Sigmoid colon (tissue), 7 donors: ENCODE data around the gene GPAT2. TPM values are rescaled to one million over a fixed set of nuclear protein-coding genes. Genes with fewer than 3 reads are reported as not detected.
"Not testable (repeated sequence)": the region's sequence is repeated elsewhere in the genome, so short reads cannot be mapped to it uniquely, and the experiment has no call there.

Experiments
- DNase-seq: peaks from one replicate; pipeline ENCODE4 v3.0.0-alpha.2; 2019
- H3K27ac ChIP-seq, 4 donors: fragments of 200-600 bp; sonication (generic); one replicate each; pipeline ENCODE4 v1.5.1; 2016 to 2019; ENCODE audit warnings: mild to moderate bottlenecking in 1 of 4
- H3K27me3 ChIP-seq, 3 donors: fragments of 200-600 bp; sonication (generic); one replicate each; pipeline ENCODE4 v1.5.1; 2019; ENCODE audit warnings: mild to moderate bottlenecking in 1 of 3
- H3K36me3 ChIP-seq, 4 donors: fragments of 200-600 bp; sonication (generic); one replicate each; pipeline ENCODE4 v1.5.1; 2016 to 2019
- H3K4me1 ChIP-seq, 4 donors: fragments of 200-600 bp; sonication (generic); one replicate each; pipeline ENCODE4 v1.5.1; 2017 to 2019
- H3K4me3 ChIP-seq, 4 donors: fragments of 200-600 bp; sonication (generic); one replicate each; pipeline ENCODE4 v1.5.1; 2017 to 2019; ENCODE audit warnings: mild to moderate bottlenecking in 2 of 4, moderate library complexity in 1 of 4
- H3K9me3 ChIP-seq, 4 donors: fragments of 200-600 bp in 3 of 4; sonication (generic) in 3 of 4; one replicate each; pipeline versions ENCODE4 v1.5.1 to v1.6.1; 2013 to 2019
- CTCF ChIP-seq, 4 experiments: fragments of 450-650 bp in 3 of 4; fragments of 200-600 bp in 1 of 4; IDR thresholded peaks; one replicate each; pipeline ENCODE4 v1.5.1; 2016 to 2019; ENCODE audit warnings: antibody characterized with exemption in 4 of 4, mild to moderate bottlenecking in 3 of 4, moderate library complexity in 2 of 4
- EP300 ChIP-seq, 4 donors: sonication (generic); formaldehyde crosslinking; IDR thresholded peaks; one replicate each; pipeline ENCODE4 v1.6.1; 2017; ENCODE audit warnings: antibody characterized with exemption in 4 of 4
- POLR2A ChIP-seq, 2 donors: fragments of 450-650 bp; IDR thresholded peaks; one replicate each; pipeline ENCODE4 v1.6.1; 2016; ENCODE audit warnings: antibody characterized with exemption in 2 of 2, mild to moderate bottlenecking in 2 of 2, moderate library complexity in 2 of 2
- POLR2AphosphoS5 ChIP-seq, 4 donors: sonication (generic); formaldehyde crosslinking; IDR thresholded peaks; one replicate each; pipeline ENCODE4 v1.6.1; 2017; ENCODE audit warnings: antibody characterized with exemption in 4 of 4
- WGBS, 2 donors: extraction: QIAGEN DNeasy Blood & Tissue Kit; methylation state at CpG; one replicate each; pipeline ENCODE4 v1.1.7; 2013; 5-methylcytosine and 5-hydroxymethylcytosine counted together
- intact Hi-C: fragments of 100-400 bp; cut with DNase I; formaldehyde crosslinking; loops from one replicate; pipeline ENCODE4 v1.15.1; 2023
- polyA plus RNA-seq, 3 donors: library from polyadenylated mRNA; stranded (reverse); fragments of 200-250 nt; gene quantifications; one replicate each; pipeline ENCODE4 v1.2.3, GENCODE V29; 2013
- total RNA-seq, 4 donors: library from RNA; depleted of rRNA; stranded (reverse); fragments of >200 nt; gene quantifications; one replicate each; pipeline ENCODE4 v1.1.0, GENCODE V29; 2016
- donor health status: healthy with polysubstance abuse.
- donor health status: Bipolar disorder and iron deficiency.
- donor health status: healthy.

GPAT2 gene
- total RNA-seq (1 to 10 TPM in 3 of 4 donors, under 1 TPM in 1; 0.33 to 4.9 (median 3.1) TPM), polyA plus RNA-seq (1 to 10 TPM in 1 of 3 donors, under 1 TPM in 2; 0.23 to 5.1 (median 0.60) TPM)

GRCh38 chr2:96034792-96035191 lies at the start of gene GPAT2:
GPAT2 (minus strand) TSS chr2:96034916; CDS start chr2:96032359, 2,557 bp downstream.
- DNase-seq, H3K9me3 ChIP-seq, H3K4me1 ChIP-seq, intact Hi-C loops, H3K4me3 ChIP-seq, H3K27ac ChIP-seq, H3K27me3 ChIP-seq, H3K36me3 ChIP-seq: not testable (repeated sequence)
- WGBS, 2 donors = no CpG with 5 or more reads among the region's 34 CpGs

- WGBS, 2 donors = 89 to 90% methylated on average over 22 of the region's 22 CpGs
These were observed 49.5 kb upstream of the GPAT2 start for GRCh38 chr2:96083989-96084857.

GRCh38 chr2:96083064-96083939 lies 48.6 kb upstream of the GPAT2 start:
- DNase-seq = no peak
- 81 to 87% methylated on average over 9 of the region's 9 CpGs for WGBS, 2 donors

More at GRCh38 chr2:96083989-96084857, 49.5 kb upstream of the GPAT2 start:
- Histone ChIP-seq H3K27me3 (peaks cover 0 to 3% (median 0%) of the 10 kb centered on the region in 3 donors), H3K36me3 (no peaks in the 10 kb centered on the region), H3K9me3 (no peaks in the 10 kb centered on the region), H3K4me1 (no peaks in the 10 kb centered on the region), H3K4me3 (no peak overlapping the region), H3K27ac (no peak overlapping the region)
- TF ChIP-seq POLR2AphosphoS5 (IDR thresholded peaks at IDR 0.05) (no peak), CTCF (IDR thresholded peaks at IDR 0.05) (no peak), POLR2A (IDR thresholded peaks at IDR 0.05) (no peak), EP300 (IDR thresholded peaks at IDR 0.05) (no peak)
- intact Hi-C loops = no loop called here
- no peak for DNase-seq

GRCh38 chr2:96082211-96083063 lies 47.7 kb upstream of the GPAT2 start:
- Histone ChIP-seq H3K27me3 (peaks cover 0 to 3% (median 0%) of the 10 kb centered on the region in 3 donors), H3K36me3 (no peaks in the 10 kb centered on the region), H3K9me3 (no peaks in the 10 kb centered on the region), H3K4me3 (no peak overlapping the region), H3K4me1 (no peaks in the 10 kb centered on the region), H3K27ac (peak overlapping the region in 1 of 4 donors; percentile 7)
- 92 to 93% methylated on average over 14 of the region's 14 CpGs for WGBS, 2 donors
- TF ChIP-seq CTCF (IDR thresholded peaks at IDR 0.05) (no peak), POLR2AphosphoS5 (IDR thresholded peaks at IDR 0.05) (no peak), EP300 (IDR thresholded peaks at IDR 0.05) (no peak), POLR2A (IDR thresholded peaks at IDR 0.05) (no peak)
- no peak for DNase-seq
- intact Hi-C loops = no loop called here

More at GRCh38 chr2:96083064-96083939, 48.6 kb upstream of the GPAT2 start:
- Histone ChIP-seq H3K9me3 (no peaks in the 10 kb centered on the region), H3K4me3 (no peak overlapping the region), H3K36me3 (no peaks in the 10 kb centered on the region), H3K4me1 (no peaks in the 10 kb centered on the region), H3K27ac (peak overlapping the region in 3 of 4 donors; percentile 1 to 23 (median 7)), H3K27me3 (peaks cover 0 to 3% (median 0%) of the 10 kb centered on the region in 3 donors)
- no peak for TF ChIP-seq CTCF (IDR thresholded peaks at IDR 0.05)
- no peak for TF ChIP-seq POLR2AphosphoS5 (IDR thresholded peaks at IDR 0.05)
- TF ChIP-seq EP300 (IDR thresholded peaks at IDR 0.05) = no peak
- TF ChIP-seq POLR2A (IDR thresholded peaks at IDR 0.05) = no peak
- intact Hi-C loops = no loop called here
